HepG2 (cell line): ENCODE measurements around the gene FUT3. TPM values are rescaled to one million over a fixed set of nuclear protein-coding genes. Genes with fewer than 3 reads are reported as not detected.

Experiments
- ARNTL ChIP-seq: sonication (generic); formaldehyde crosslinking; IDR thresholded peaks from 2 replicates; pipeline ENCODE4 v1.4.0; 2020; ENCODE audit warnings: mild to moderate bottlenecking, missing genetic modification reagents
- EEA1 ChIP-seq: sonication (generic); formaldehyde crosslinking; IDR thresholded peaks from 2 replicates; pipeline ENCODE4 v1.5.1; 2020; ENCODE audit warnings: mild to moderate bottlenecking, missing genetic modification reagents, borderline replicate concordance
- GABPA ChIP-seq, 2 experiments: IDR thresholded peaks; 2 replicates each; pipeline ENCODE4 v1.6.1; 2011 to 2016; ENCODE audit warnings: low read depth in 2 of 2, low read length in 1 of 2, missing biosample characterization in 1 of 2, missing genetic modification characterization in 1 of 2
- KLF12 ChIP-seq: sonication (generic); formaldehyde crosslinking; IDR thresholded peaks from 2 replicates; pipeline ENCODE4 v1.4.0; 2020; ENCODE audit warnings: missing genetic modification reagents, borderline replicate concordance
- MXD4 ChIP-seq: IDR thresholded peaks from 2 replicates; pipeline ENCODE4 v1.6.1; 2016; ENCODE audit warnings: mild to moderate bottlenecking, missing biosample characterization, missing genetic modification reagents
- NAIF1 ChIP-seq: sonication (generic); formaldehyde crosslinking; IDR thresholded peaks from 2 replicates; pipeline ENCODE4 v1.5.0; 2020; ENCODE audit warnings: mild to moderate bottlenecking, missing genetic modification reagents, borderline replicate concordance
- NFKB2 ChIP-seq: sonication (generic); formaldehyde crosslinking; IDR thresholded peaks from 2 replicates; pipeline ENCODE4 v1.4.0; 2020; ENCODE audit warnings: missing genetic modification reagents, borderline replicate concordance
- NFYC ChIP-seq: IDR thresholded peaks from 2 replicates; pipeline ENCODE4 v1.6.1; 2016; ENCODE audit warnings: missing genetic modification reagents, missing compliant biosample characterization
- RFX1 ChIP-seq: fragments of 450-650 bp; IDR thresholded peaks from 2 replicates; pipeline ENCODE4 v1.6.1; 2017
- ZNF205 ChIP-seq: IDR thresholded peaks from 2 replicates; pipeline ENCODE4 v1.6.1; 2018; ENCODE audit warnings: missing biosample characterization, missing genetic modification reagents
- ZNF563 ChIP-seq: sonication (generic); formaldehyde crosslinking; IDR thresholded peaks from 2 replicates; pipeline ENCODE4 v1.8.0; 2022; ENCODE audit warnings: mild to moderate bottlenecking, moderate library complexity, missing genetic modification reagents
- ZNF878 ChIP-seq: sonication (generic); formaldehyde crosslinking; IDR thresholded peaks from 2 replicates; pipeline ENCODE4 v1.8.1; 2023; ENCODE audit warnings: mild to moderate bottlenecking, missing genetic modification reagents, moderate library complexity
- polyA plus RNA-seq, 8 experiments: library from polyadenylated mRNA; depleted of rRNA in 3 of 8; stranded (reverse) in 7 of 8; unstranded in 1 of 8; fragments of >200 nt; fragmentation: Illumina TruSeq in 4 of 8; extraction: Trizol in 4 of 8; gene quantifications; 2 replicates each; pipeline versions ENCODE4 v1.2.1 to v1.2.3, GENCODE V29; 2011 to 2016; ENCODE audit warnings: low read depth in 4 of 8, missing spikeins in 1 of 8, mixed read lengths in 1 of 8; ENCODE audit not compliant: insufficient read depth in 1 of 8
- total RNA-seq, 5 experiments: library from RNA; depleted of rRNA; stranded (reverse); fragments of >200 nt; fragmentation: Illumina TruSeq; extraction: Trizol; gene quantifications; 2 replicates each; pipeline ENCODE4 v1.2.3, GENCODE V29; 2016; ENCODE audit warnings: low read depth in 1 of 5
- TF ChIP-seq, protein P1 (sequence below): sonication (generic); formaldehyde crosslinking; IDR thresholded peaks from 2 replicates; pipeline ENCODE4 v1.4.0; 2020; ENCODE audit warnings: missing genetic modification reagents
- TF ChIP-seq, protein P2 (sequence below), 2 experiments: sonication (generic) in 1 of 2; formaldehyde crosslinking in 1 of 2; IDR thresholded peaks; 2 replicates each; pipeline versions ENCODE4 v1.4.0 to v1.6.1; 2016 to 2020; ENCODE audit warnings: borderline replicate concordance in 1 of 2, low read depth in 1 of 2, mild to moderate bottlenecking in 1 of 2, missing genetic modification reagents in 1 of 2
- TF ChIP-seq, protein P3 (sequence below): sonication (generic); formaldehyde crosslinking; IDR thresholded peaks from 2 replicates; pipeline ENCODE4 v1.8.0; 2022; ENCODE audit warnings: missing genetic modification reagents, mild to moderate bottlenecking, inconsistent platforms, borderline replicate concordance
- TF ChIP-seq, protein P4 (sequence below): sonication (generic); formaldehyde crosslinking; IDR thresholded peaks from 2 replicates; pipeline ENCODE4 v1.5.0; 2020; ENCODE audit warnings: missing genetic modification reagents
- TF ChIP-seq, protein P5 (sequence below): sonication (generic); formaldehyde crosslinking; IDR thresholded peaks from 2 replicates; pipeline ENCODE4 v1.5.1; 2020; ENCODE audit warnings: mild to moderate bottlenecking, moderate library complexity, missing genetic modification reagents

FUT3 gene
- total and polyA plus RNA-seq, 2 of the 13 experiments (the other 11 are each of a cell fraction or from before 2014, with no cell fraction given), result 0.53 to 1.1 TPM

DNA sequence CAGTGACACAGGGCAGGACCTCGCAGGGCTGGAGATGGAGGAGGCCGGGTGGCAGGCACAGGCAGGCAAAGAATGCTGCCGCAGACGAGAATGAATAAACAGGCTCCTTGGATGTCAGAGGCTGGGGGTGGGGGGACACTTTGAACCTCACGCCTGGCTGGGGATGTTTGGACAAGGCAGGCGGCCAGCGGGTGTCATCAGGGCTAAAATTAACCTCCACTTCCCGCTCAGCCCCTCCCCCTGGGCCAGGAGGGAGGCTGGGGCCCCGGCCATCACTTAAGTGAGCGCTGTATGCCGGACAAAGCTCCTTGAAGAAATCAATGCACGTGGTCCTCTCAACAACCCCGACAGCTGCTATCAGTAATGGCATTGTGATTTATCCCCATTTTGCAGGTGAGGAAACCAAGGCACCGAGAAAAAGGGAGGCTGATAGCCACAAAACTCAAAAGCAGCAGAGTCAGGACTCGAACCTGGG, 29.4 kb upstream of the FUT3 start (continued):
- TF ChIP-seq RFX1 (no peak), MXD4 (CRISPR knock-in tag) (no peak), ZNF205 (CRISPR knock-in tag) (peak; percentile 61; the same call in 1 of the 2 replicates), KLF12 (CRISPR knock-in tag) (no peak), NFKB2 (CRISPR knock-in tag) (0 out of 2 replicates have a peak, but pooled peaks have one; percentile 29), NAIF1 (no peak), NFYC (CRISPR knock-in tag) (no peak), ZNF563 (CRISPR knock-in tag) (no peak), ARNTL (no peak; the same call in 1 of the 2 replicates), ZNF878 (CRISPR knock-in tag) (no peak), GABPA (IDR thresholded peaks at IDR 0.05; ENCODE audit: low read depth, low read length) (no peak), GABPA (CRISPR knock-in tag; IDR thresholded peaks at IDR 0.05; ENCODE audit: low read depth) (no peak; the same call in 1 of the 2 replicates), EEA1 (no peak)
- TF ChIP-seq, protein P1, sequence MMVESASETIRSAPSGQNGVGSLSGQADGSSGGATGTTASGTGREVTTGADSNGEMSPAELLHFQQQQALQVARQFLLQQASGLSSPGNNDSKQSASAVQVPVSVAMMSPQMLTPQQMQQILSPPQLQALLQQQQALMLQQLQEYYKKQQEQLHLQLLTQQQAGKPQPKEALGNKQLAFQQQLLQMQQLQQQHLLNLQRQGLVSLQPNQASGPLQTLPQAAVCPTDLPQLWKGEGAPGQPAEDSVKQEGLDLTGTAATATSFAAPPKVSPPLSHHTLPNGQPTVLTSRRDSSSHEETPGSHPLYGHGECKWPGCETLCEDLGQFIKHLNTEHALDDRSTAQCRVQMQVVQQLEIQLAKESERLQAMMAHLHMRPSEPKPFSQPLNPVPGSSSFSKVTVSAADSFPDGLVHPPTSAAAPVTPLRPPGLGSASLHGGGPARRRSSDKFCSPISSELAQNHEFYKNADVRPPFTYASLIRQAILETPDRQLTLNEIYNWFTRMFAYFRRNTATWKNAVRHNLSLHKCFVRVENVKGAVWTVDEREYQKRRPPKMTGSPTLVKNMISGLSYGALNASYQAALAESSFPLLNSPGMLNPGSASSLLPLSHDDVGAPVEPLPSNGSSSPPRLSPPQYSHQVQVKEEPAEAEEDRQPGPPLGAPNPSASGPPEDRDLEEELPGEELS (CRISPR knock-in tag), result peak; percentile 85
- TF ChIP-seq, protein P2, sequence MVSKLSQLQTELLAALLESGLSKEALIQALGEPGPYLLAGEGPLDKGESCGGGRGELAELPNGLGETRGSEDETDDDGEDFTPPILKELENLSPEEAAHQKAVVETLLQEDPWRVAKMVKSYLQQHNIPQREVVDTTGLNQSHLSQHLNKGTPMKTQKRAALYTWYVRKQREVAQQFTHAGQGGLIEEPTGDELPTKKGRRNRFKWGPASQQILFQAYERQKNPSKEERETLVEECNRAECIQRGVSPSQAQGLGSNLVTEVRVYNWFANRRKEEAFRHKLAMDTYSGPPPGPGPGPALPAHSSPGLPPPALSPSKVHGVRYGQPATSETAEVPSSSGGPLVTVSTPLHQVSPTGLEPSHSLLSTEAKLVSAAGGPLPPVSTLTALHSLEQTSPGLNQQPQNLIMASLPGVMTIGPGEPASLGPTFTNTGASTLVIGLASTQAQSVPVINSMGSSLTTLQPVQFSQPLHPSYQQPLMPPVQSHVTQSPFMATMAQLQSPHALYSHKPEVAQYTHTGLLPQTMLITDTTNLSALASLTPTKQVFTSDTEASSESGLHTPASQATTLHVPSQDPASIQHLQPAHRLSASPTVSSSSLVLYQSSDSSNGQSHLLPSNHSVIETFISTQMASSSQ (IDR thresholded peaks at IDR 0.05; ENCODE audit: low read depth), result peak; percentile 45; the same call in 1 of the 2 replicates
- TF ChIP-seq, protein P2 (CRISPR knock-in tag; IDR thresholded peaks at IDR 0.05; ENCODE audit: borderline replicate concordance), result peak; percentile 77; the same call in 1 of the 2 replicates
- TF ChIP-seq, protein P3, sequence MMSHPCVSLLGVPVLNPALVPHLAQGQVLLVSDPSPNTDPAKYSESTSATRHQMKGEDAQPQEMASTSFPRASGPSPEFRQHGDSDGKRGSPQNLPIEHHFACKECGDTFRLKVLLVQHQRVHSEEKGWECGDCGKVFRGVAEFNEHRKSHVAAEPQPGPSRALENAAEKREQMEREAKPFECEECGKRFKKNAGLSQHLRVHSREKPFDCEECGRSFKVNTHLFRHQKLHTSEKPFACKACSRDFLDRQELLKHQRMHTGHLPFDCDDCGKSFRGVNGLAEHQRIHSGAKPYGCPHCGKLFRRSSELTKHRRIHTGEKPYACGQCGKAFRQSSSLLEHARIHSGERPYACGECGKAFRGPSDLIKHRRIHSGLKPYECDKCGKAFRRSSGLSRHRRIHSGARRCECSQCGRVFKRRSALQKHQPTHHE, result peak; percentile 69; the same call in 1 of the 2 replicates
- TF ChIP-seq, protein P4, sequence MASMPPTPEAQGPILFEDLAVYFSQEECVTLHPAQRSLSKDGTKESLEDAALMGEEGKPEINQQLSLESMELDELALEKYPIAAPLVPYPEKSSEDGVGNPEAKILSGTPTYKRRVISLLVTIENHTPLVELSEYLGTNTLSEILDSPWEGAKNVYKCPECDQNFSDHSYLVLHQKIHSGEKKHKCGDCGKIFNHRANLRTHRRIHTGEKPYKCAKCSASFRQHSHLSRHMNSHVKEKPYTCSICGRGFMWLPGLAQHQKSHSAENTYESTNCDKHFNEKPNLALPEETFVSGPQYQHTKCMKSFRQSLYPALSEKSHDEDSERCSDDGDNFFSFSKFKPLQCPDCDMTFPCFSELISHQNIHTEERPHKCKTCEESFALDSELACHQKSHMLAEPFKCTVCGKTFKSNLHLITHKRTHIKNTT (CRISPR knock-in tag), result no peak
- TF ChIP-seq, protein P5, sequence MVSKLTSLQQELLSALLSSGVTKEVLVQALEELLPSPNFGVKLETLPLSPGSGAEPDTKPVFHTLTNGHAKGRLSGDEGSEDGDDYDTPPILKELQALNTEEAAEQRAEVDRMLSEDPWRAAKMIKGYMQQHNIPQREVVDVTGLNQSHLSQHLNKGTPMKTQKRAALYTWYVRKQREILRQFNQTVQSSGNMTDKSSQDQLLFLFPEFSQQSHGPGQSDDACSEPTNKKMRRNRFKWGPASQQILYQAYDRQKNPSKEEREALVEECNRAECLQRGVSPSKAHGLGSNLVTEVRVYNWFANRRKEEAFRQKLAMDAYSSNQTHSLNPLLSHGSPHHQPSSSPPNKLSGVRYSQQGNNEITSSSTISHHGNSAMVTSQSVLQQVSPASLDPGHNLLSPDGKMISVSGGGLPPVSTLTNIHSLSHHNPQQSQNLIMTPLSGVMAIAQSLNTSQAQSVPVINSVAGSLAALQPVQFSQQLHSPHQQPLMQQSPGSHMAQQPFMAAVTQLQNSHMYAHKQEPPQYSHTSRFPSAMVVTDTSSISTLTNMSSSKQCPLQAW (CRISPR knock-in tag), result peak; percentile 45; the same call in 1 of the 2 replicates
